Peyer's patch (tissue), 4 donors: ENCODE results near the gene DRC3.

Experiments used
- POLR2A ChIP-seq, 2 donors: fragments of 450-650 bp; IDR thresholded peaks; one replicate each; pipeline ENCODE4 v1.5.1; 2017; ENCODE audit warnings: antibody characterized with exemption in 2 of 2, mild to moderate bottlenecking in 2 of 2, moderate library complexity in 2 of 2
- TF ChIP-seq, protein P1 (sequence below), 6 experiments: fragments of 450-650 bp in 4 of 6; fragments of 200-600 bp in 2 of 6; sonication (generic) in 1 of 6; IDR thresholded peaks; one replicate each; pipeline ENCODE4 v1.5.1; 2017 to 2019; ENCODE audit warnings: antibody characterized with exemption in 6 of 6, mild to moderate bottlenecking in 3 of 6, moderate library complexity in 1 of 6

DNA sequence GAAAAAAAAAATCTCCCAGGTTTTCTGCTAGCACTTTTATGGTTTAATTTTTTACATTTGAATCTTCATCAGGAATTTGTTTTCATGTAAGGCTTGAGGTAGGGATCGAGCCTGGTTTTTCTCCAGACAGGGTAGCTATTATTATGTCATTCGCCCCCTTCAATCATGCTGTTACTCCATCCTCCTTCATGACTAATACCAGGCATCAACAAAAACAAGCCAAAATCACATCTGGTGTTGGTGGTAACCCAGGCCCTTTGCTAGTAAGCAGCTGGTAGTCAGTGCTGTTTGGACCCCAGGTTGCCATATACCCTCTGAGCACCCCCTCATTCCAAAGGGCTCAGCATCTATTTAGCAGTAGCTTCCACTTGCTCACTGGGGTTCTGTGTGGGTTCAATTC lies 29.5 kb downstream of the DRC3 start:
- TF ChIP-seq, protein P1, sequence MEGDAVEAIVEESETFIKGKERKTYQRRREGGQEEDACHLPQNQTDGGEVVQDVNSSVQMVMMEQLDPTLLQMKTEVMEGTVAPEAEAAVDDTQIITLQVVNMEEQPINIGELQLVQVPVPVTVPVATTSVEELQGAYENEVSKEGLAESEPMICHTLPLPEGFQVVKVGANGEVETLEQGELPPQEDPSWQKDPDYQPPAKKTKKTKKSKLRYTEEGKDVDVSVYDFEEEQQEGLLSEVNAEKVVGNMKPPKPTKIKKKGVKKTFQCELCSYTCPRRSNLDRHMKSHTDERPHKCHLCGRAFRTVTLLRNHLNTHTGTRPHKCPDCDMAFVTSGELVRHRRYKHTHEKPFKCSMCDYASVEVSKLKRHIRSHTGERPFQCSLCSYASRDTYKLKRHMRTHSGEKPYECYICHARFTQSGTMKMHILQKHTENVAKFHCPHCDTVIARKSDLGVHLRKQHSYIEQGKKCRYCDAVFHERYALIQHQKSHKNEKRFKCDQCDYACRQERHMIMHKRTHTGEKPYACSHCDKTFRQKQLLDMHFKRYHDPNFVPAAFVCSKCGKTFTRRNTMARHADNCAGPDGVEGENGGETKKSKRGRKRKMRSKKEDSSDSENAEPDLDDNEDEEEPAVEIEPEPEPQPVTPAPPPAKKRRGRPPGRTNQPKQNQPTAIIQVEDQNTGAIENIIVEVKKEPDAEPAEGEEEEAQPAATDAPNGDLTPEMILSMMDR (IDR thresholded peaks at IDR 0.05), result no peak
- no peak for TF ChIP-seq POLR2A (IDR thresholded peaks at IDR 0.05)
